Bronchial epithelial cell (primary cell): ENCODE results near the gene PRKD3. TPM values are rescaled to one million over a fixed set of nuclear protein-coding genes. Genes with fewer than 3 reads are reported as not detected.

Experiments used
- DNase-seq: peaks from one replicate; pipeline ENCODE4 v3.0.0-alpha.2; 2010; ENCODE audit warnings: low read depth
- FAIRE-seq: peaks from 2 replicates; lab custom pipeline; 2011; peaks lifted over from hg19 to GRCh38; lab: Jason Lieb, UNC
- H3K27me3 ChIP-seq: 2 replicates; pipeline ENCODE4 v1.5.1; 2011; ENCODE audit warnings: low read length; ENCODE audit not compliant: control insufficient read depth, insufficient read depth
- H3K36me3 ChIP-seq: 2 replicates; pipeline ENCODE4 v1.5.1; 2011; ENCODE audit warnings: low read length; ENCODE audit not compliant: control insufficient read depth, insufficient read depth
- H3K4me3 ChIP-seq: 2 replicates; pipeline ENCODE4 v1.5.1; 2011; ENCODE audit warnings: mild to moderate bottlenecking, low read depth, low read length, control low read depth
- CTCF ChIP-seq: IDR thresholded peaks from 2 replicates; pipeline ENCODE4 v1.5.1; 2011; ENCODE audit warnings: mild to moderate bottlenecking, moderate library complexity, low read length, control low read depth, inconsistent platforms; ENCODE audit not compliant: insufficient read depth, severe bottlenecking
- total RNA-seq: library from RNA; depleted of rRNA; stranded (reverse); fragments of >200 nt; gene quantifications from 2 replicates; pipeline ENCODE4 v1.2.1, GENCODE V29; 2014

Gene PRKD3
- total RNA-seq, 1 donor from 2014 or later: 19.5 TPM

- H3K4me3 ChIP-seq: no peak overlapping the region
These were observed 2.4 kb upstream of the PRKD3 start for GRCh38 chr2:37326866-37327634.

GRCh38 chr2:37326285-37326684, 1.7 kb upstream of the PRKD3 start:
- H3K4me3 ChIP-seq: no peak overlapping the region

More at GRCh38 chr2:37326866-37327634, 2.4 kb upstream of the PRKD3 start:
- Histone ChIP-seq H3K36me3 (no peaks in the 10 kb centered on the region), H3K27me3 (no peaks in the 10 kb centered on the region)
- FAIRE-seq (no peak), DNase-seq (peak; percentile 15)
- no peak for TF ChIP-seq CTCF

GRCh38 chr2:37325625-37326071, 1.0 kb upstream of the PRKD3 start:
- Histone ChIP-seq H3K4me3 (no peak overlapping the region), H3K27me3 (no peaks in the 10 kb centered on the region), H3K36me3 (no peaks in the 10 kb centered on the region)
- FAIRE-seq: no peak
- TF ChIP-seq CTCF: no peak
- no peak for DNase-seq

More at GRCh38 chr2:37326285-37326684, 1.7 kb upstream of the PRKD3 start:
- TF ChIP-seq CTCF: no peak
- FAIRE-seq (no peak), DNase-seq (peak; percentile 53)
- Histone ChIP-seq H3K36me3 (no peaks in the 10 kb centered on the region), H3K27me3 (no peaks in the 10 kb centered on the region)

- TF ChIP-seq CTCF: no peak
- FAIRE-seq: no peak
- no peaks in the 10 kb centered on the region for H3K36me3 ChIP-seq
- DNase-seq: peak; percentile 27
- no peaks in the 10 kb centered on the region for H3K27me3 ChIP-seq
- peak overlapping the region; percentile 49 for H3K4me3 ChIP-seq
These were observed 172 bp downstream of the PRKD3 start for GRCh38 chr2:37324536-37324785.

GRCh38 chr2:37323781-37324535, 675 bp downstream of the PRKD3 start:
- peak; percentile 45 for DNase-seq

More at GRCh38 chr2:37323781-37324535, 675 bp downstream of the PRKD3 start:
- no peak for TF ChIP-seq CTCF
- FAIRE-seq: no peak
- Histone ChIP-seq H3K36me3 (no peaks in the 10 kb centered on the region), H3K27me3 (no peaks in the 10 kb centered on the region), H3K4me3 (peak overlapping the region; percentile 49)
